ENCODE results near the gene OOSP1.
A peak's percentile ranks its signal among the peaks of the same experiment; 100 is the strongest.
"Not testable (repeated sequence)": the region's sequence is repeated elsewhere in the genome, so short reads cannot be mapped to it uniquely, and the experiment has no call there.

OOSP1 gene

GRCh38 chr11:59960502-59961381 is 22.5 kb downstream of the OOSP1 start:
- no peaks in the 10 kb centered on the region for H3K36me3 ChIP-seq (ENCODE audit: control insufficient read depth, insufficient read depth, low read length)
- peak overlapping the region; percentile 14 for H3K9ac ChIP-seq (ENCODE audit: low read length)
- no peak overlapping the region for H3K27ac ChIP-seq (ENCODE audit: low read depth, low read length)
- H3K4me1 ChIP-seq (ENCODE audit: control insufficient read depth, insufficient read depth, low read length) = peaks cover 4% of the 10 kb centered on the region; the same call in 1 of the 2 replicates
- H3K9me3 ChIP-seq (ENCODE audit: control insufficient read depth, insufficient read depth, low read depth, low read length) = no peaks in the 10 kb centered on the region
- H3K27me3 ChIP-seq (ENCODE audit: control insufficient read depth, insufficient read depth, low read length) = no peaks in the 10 kb centered on the region
- no peak overlapping the region for H3K4me3 ChIP-seq (ENCODE audit: low read depth, low read length)

- Histone ChIP-seq H3K9ac (ENCODE audit: low read length) (no peak overlapping the region), H3K4me3 (ENCODE audit: low read depth, low read length) (no peak overlapping the region), H3K36me3 (ENCODE audit: control insufficient read depth, insufficient read depth, low read length) (no peaks in the 10 kb centered on the region), H3K4me1 (ENCODE audit: control insufficient read depth, insufficient read depth, low read length) (peaks cover 4% of the 10 kb centered on the region; the same call in 1 of the 2 replicates), H3K9me3 (ENCODE audit: control insufficient read depth, insufficient read depth, low read depth, low read length) (no peaks in the 10 kb centered on the region), H3K27ac (ENCODE audit: low read depth, low read length) (no peak overlapping the region), H3K27me3 (ENCODE audit: control insufficient read depth, insufficient read depth, low read length) (no peaks in the 10 kb centered on the region)
Measured at GRCh38 chr11:59962107-59962482, 23.9 kb downstream of the OOSP1 start.

DNA sequence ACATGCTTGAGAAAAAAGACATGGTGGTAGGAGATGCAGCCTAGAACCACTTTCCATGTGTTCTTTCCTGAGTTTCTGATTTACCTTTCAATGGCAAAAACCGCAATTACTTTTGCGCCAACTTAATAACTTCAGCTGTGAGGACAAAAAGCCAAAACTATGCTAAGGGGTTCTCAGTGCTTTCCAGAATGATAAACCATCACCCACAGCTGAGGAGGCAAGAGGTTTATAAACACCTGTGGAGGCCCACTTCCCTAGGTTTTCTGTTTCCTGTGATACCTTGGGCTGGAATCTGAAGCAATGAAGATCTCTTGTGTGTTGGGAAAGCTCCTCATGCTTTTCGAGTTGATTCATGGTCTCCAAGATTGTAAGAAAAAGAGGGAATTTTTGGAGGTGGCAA is 25.5 kb downstream of the OOSP1 start, which contains the start of gene OOSP4A:
Gene OOSP4A (plus strand): TSS at position 301 of the 400 bp plus-strand sequence. CDS start 0 bp downstream, at position 301.
- H3K27me3 ChIP-seq (ENCODE audit: control insufficient read depth, insufficient read depth, low read length) = no peaks in the 10 kb centered on the region
- no peak within 1 kb of the TSS for H3K27ac ChIP-seq (ENCODE audit: low read depth, low read length)
- no peak within 1 kb of the TSS for H3K9ac ChIP-seq (ENCODE audit: low read length)
- no peak within 1 kb of the TSS for H3K4me3 ChIP-seq (ENCODE audit: low read depth, low read length)
- peaks cover 4% of the 10 kb centered on the region; the same call in 1 of the 2 replicates for H3K4me1 ChIP-seq (ENCODE audit: control insufficient read depth, insufficient read depth, low read length)
- H3K36me3 ChIP-seq (ENCODE audit: control insufficient read depth, insufficient read depth, low read length) = no peaks in the 10 kb centered on the region
- H3K9me3 ChIP-seq (ENCODE audit: control insufficient read depth, insufficient read depth, low read depth, low read length) = no peaks in the 10 kb centered on the region

DNA sequence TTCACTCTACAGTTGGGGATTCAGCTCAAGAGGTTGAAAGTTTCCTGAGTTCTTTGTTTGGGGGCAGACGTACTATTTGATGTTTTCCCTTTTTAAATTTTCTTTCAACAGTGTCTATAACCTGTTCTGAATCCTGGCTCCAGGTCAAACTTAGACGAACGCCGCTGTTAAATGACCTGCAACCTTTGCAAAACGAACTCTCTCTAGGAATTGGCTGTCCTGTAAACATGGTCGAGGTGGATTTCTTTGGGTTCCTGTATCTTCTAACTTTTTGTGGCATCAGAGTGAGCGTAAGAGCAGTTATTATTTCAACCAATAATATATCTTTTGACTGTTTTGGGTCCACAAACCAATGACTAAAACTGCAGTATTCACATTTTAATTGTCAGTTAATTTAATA is 27.2 kb downstream of the OOSP1 start:
- Histone ChIP-seq H3K9me3 (ENCODE audit: control insufficient read depth, insufficient read depth, low read depth, low read length) (no peaks in the 10 kb centered on the region), H3K27ac (ENCODE audit: low read depth, low read length) (no peak overlapping the region), H3K4me1 (ENCODE audit: control insufficient read depth, insufficient read depth, low read length) (peaks cover 4% of the 10 kb centered on the region; the same call in 1 of the 2 replicates), H3K4me3 (ENCODE audit: low read depth, low read length) (no peak overlapping the region), H3K36me3 (ENCODE audit: control insufficient read depth, insufficient read depth, low read length) (no peaks in the 10 kb centered on the region), H3K27me3 (ENCODE audit: control insufficient read depth, insufficient read depth, low read length) (no peaks in the 10 kb centered on the region), H3K9ac (ENCODE audit: low read length) (no peak overlapping the region)

GRCh38 chr11:59966201-59966600 is 28.0 kb downstream of the OOSP1 start:
- Histone ChIP-seq H3K27ac (ENCODE audit: low read depth, low read length) (no peak overlapping the region), H3K27me3 (ENCODE audit: control insufficient read depth, insufficient read depth, low read length) (no peaks in the 10 kb centered on the region), H3K9me3 (ENCODE audit: control insufficient read depth, insufficient read depth, low read depth, low read length) (no peaks in the 10 kb centered on the region), H3K9ac (ENCODE audit: low read length) (no peak overlapping the region), H3K4me1 (ENCODE audit: control insufficient read depth, insufficient read depth, low read length) (peaks cover 4% of the 10 kb centered on the region; the same call in 1 of the 2 replicates), H3K4me3 (ENCODE audit: low read depth, low read length) (no peak overlapping the region), H3K36me3 (ENCODE audit: control insufficient read depth, insufficient read depth, low read length) (no peaks in the 10 kb centered on the region)

GRCh38 chr11:59967677-59968394 is 29.6 kb downstream of the OOSP1 start:
- H3K4me3 ChIP-seq (ENCODE audit: low read depth, low read length) = no peak overlapping the region
- no peaks in the 10 kb centered on the region for H3K27me3 ChIP-seq (ENCODE audit: control insufficient read depth, insufficient read depth, low read length)
- no peak overlapping the region for H3K27ac ChIP-seq (ENCODE audit: low read depth, low read length)
- H3K9me3 ChIP-seq (ENCODE audit: control insufficient read depth, insufficient read depth, low read depth, low read length) = no peaks in the 10 kb centered on the region
- no peak overlapping the region for H3K9ac ChIP-seq (ENCODE audit: low read length)
- H3K4me1 ChIP-seq (ENCODE audit: control insufficient read depth, insufficient read depth, low read length) = peaks cover 6% of the 10 kb centered on the region; the same call in 1 of the 2 replicates
- H3K36me3 ChIP-seq (ENCODE audit: control insufficient read depth, insufficient read depth, low read length) = no peaks in the 10 kb centered on the region

DNA sequence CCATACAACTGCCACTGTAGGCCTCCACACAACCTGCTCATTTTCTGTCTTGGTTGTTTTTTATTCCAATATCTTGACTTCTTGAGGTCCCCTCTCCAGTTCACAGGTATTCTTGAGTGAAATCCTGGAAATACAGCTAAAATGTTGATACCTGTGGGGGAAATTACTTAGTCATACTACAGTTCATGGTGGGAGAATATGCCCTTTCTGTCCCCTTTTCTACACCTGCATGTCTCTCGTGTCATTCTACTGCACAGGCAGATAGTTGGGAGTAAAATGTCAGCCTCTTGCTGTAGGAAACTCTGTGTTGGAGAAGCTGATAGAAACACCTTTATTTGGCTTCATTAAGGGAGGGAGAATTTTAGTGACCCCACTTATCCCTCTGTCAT is 30.2 kb downstream of the OOSP1 start:
- H3K9ac ChIP-seq (ENCODE audit: low read length) = no peak overlapping the region
- H3K4me3 ChIP-seq (ENCODE audit: low read depth, low read length) = no peak overlapping the region
- no peaks in the 10 kb centered on the region for H3K36me3 ChIP-seq (ENCODE audit: control insufficient read depth, insufficient read depth, low read length)
- no peak overlapping the region for H3K27ac ChIP-seq (ENCODE audit: low read depth, low read length)
- H3K27me3 ChIP-seq (ENCODE audit: control insufficient read depth, insufficient read depth, low read length) = no peaks in the 10 kb centered on the region
- H3K4me1 ChIP-seq (ENCODE audit: control insufficient read depth, insufficient read depth, low read length) = peaks cover 9% of the 10 kb centered on the region; the same call in 1 of the 2 replicates
- no peaks in the 10 kb centered on the region for H3K9me3 ChIP-seq (ENCODE audit: control insufficient read depth, insufficient read depth, low read depth, low read length)

GRCh38 chr11:59973097-59973496 is 34.9 kb downstream of the OOSP1 start:
- Histone ChIP-seq H3K9me3 (ENCODE audit: control insufficient read depth, insufficient read depth, low read depth, low read length) (no peaks in the 10 kb centered on the region), H3K4me1 (ENCODE audit: control insufficient read depth, insufficient read depth, low read length) (peaks cover 5% of the 10 kb centered on the region; the same call in 1 of the 2 replicates), H3K27me3 (ENCODE audit: control insufficient read depth, insufficient read depth, low read length) (no peaks in the 10 kb centered on the region), H3K27ac (ENCODE audit: low read depth, low read length) (no peak overlapping the region), H3K9ac (ENCODE audit: low read length) (no peak overlapping the region), H3K36me3 (ENCODE audit: control insufficient read depth, insufficient read depth, low read length) (no peaks in the 10 kb centered on the region), H3K4me3 (ENCODE audit: low read depth, low read length) (no peak overlapping the region)

- no peak overlapping the region for H3K9ac ChIP-seq (ENCODE audit: low read length)
- H3K36me3 ChIP-seq (ENCODE audit: control insufficient read depth, insufficient read depth, low read length) = no peaks in the 10 kb centered on the region
- no peaks in the 10 kb centered on the region for H3K27me3 ChIP-seq (ENCODE audit: control insufficient read depth, insufficient read depth, low read length)
- H3K4me1 ChIP-seq (ENCODE audit: control insufficient read depth, insufficient read depth, low read length) = peaks cover 6% of the 10 kb centered on the region; the same call in 1 of the 2 replicates
- H3K4me3 ChIP-seq (ENCODE audit: low read depth, low read length) = no peak overlapping the region
- no peak overlapping the region for H3K27ac ChIP-seq (ENCODE audit: low read depth, low read length)
- H3K9me3 ChIP-seq (ENCODE audit: control insufficient read depth, insufficient read depth, low read depth, low read length) = no peaks in the 10 kb centered on the region
Measured at GRCh38 chr11:59981106-59981770, 43.0 kb downstream of the OOSP1 start.

- not testable (repeated sequence) for H3K36me3 ChIP-seq (ENCODE audit: control insufficient read depth, insufficient read depth, low read length); H3K27me3 ChIP-seq (ENCODE audit: control insufficient read depth, insufficient read depth, low read length); H3K9me3 ChIP-seq (ENCODE audit: control insufficient read depth, insufficient read depth, low read depth, low read length); H3K27ac ChIP-seq (ENCODE audit: low read depth, low read length); H3K9ac ChIP-seq (ENCODE audit: low read length); H3K4me1 ChIP-seq (ENCODE audit: control insufficient read depth, insufficient read depth, low read length); H3K4me3 ChIP-seq (ENCODE audit: low read depth, low read length)
Measured at GRCh38 chr11:59982037-59982436, 43.8 kb downstream of the OOSP1 start.
